GM12878 (cell line): ENCODE measurements around the gene PRR23A. TPM values are rescaled to one million over a fixed set of nuclear protein-coding genes. Genes with fewer than 3 reads are reported as not detected.

Experiments
- ATAC-seq: fragments of 200-7000 bp; cut with Tn5 transposase; 3 replicates; pipeline ENCODE4 v1.9.1; 2020; ENCODE audit warnings: mild to moderate bottlenecking, moderate library complexity
- BruUV-seq: library from RNA; stranded (reverse); fragments of 400-500 nt; replicated peaks from 2 replicates; lab custom pipeline; 2021; lab: Mats Ljungman, UMichigan
- CTCF ChIA-PET: fragments of 300-600 bp; sonication (Branson Sonifier 250); formaldehyde crosslinking; extraction: SDS; loops from one replicate; lab custom pipeline; 2021; ENCODE audit warnings: inconsistent platforms; lab: Yijun Ruan, JAX
- POLR2A ChIA-PET: fragments of 350-600 bp; formaldehyde crosslinking; extraction: SDS; loops from one replicate; lab custom pipeline; 2021; ENCODE audit warnings: inconsistent platforms; lab: Charles Lee
- RAD21 ChIA-PET: fragments of 300-600 bp; sonication (Branson Sonifier 250); formaldehyde crosslinking; loops from one replicate; lab custom pipeline; 2023; ENCODE audit warnings: antibody characterized with exemption; ENCODE audit not compliant: unreplicated experiment; lab: Charles Lee
- SMC1A ChIA-PET: fragments of 300-600 bp; sonication (Branson Sonifier 250); formaldehyde crosslinking; loops from one replicate; lab custom pipeline; 2023; ENCODE audit not compliant: unreplicated experiment, uncharacterized antibody; lab: Charles Lee
- DNase-seq: peaks from one replicate; pipeline ENCODE4 v3.0.0-alpha.2; 2011; ENCODE audit warnings: low read depth, low spot score
- FAIRE-seq: peaks from 3 replicates; lab custom pipeline; 2011; peaks lifted over from hg19 to GRCh38; lab: Jason Lieb, UNC
- H2AFZ ChIP-seq: 2 replicates; pipeline ENCODE4 v1.6.0; 2011; ENCODE audit warnings: low read depth, low read length, control low read depth; ENCODE audit not compliant: control insufficient read depth
- H3K27ac ChIP-seq: 2 replicates; pipeline ENCODE4 v1.5.1; 2011; ENCODE audit warnings: control low read depth; ENCODE audit not compliant: control insufficient read depth, insufficient read depth
- H3K27me3 ChIP-seq, 2 experiments: replicated peaks in 1 of 2; 2 replicates each; pipeline versions ENCODE4 v1.6.0 to v1.6.1; 2011; ENCODE audit warnings: low read length in 1 of 2; ENCODE audit not compliant: control insufficient read depth in 2 of 2, insufficient read depth in 2 of 2
- H3K36me3 ChIP-seq, 2 experiments: 2 replicates each; pipeline ENCODE4 v1.5.1; 2011; ENCODE audit warnings: low read length in 1 of 2; ENCODE audit not compliant: control insufficient read depth in 2 of 2, insufficient read depth in 2 of 2
- H3K4me1 ChIP-seq: 2 replicates; pipeline ENCODE4 v1.6.1; 2011; ENCODE audit warnings: mild to moderate bottlenecking, low read length, moderate library complexity, mixed read lengths; ENCODE audit not compliant: control insufficient read depth, insufficient read depth
- H3K4me2 ChIP-seq: 2 replicates; pipeline ENCODE4 v1.6.0; 2011; ENCODE audit warnings: control low read depth; ENCODE audit not compliant: control insufficient read depth, insufficient read depth
- H3K4me3 ChIP-seq: fragments of 200-600 bp; sonication (generic); 2 replicates; pipeline ENCODE4 v1.5.1; 2016
- H3K79me2 ChIP-seq: 2 replicates; pipeline ENCODE4 v1.6.0; 2011; ENCODE audit warnings: low read length; ENCODE audit not compliant: control insufficient read depth, insufficient read depth
- H3K9ac ChIP-seq: 2 replicates; pipeline ENCODE4 v1.8.0; 2011; ENCODE audit warnings: low read length, control low read depth, mixed read lengths; ENCODE audit not compliant: control insufficient read depth, insufficient read depth
- H3K9me3 ChIP-seq: replicated peaks from 3 replicates; pipeline ENCODE4 v1.5.1; 2011; ENCODE audit warnings: mild to moderate bottlenecking, low read length; ENCODE audit not compliant: control insufficient read depth, insufficient read depth
- H4K20me1 ChIP-seq: 2 replicates; pipeline ENCODE4 v1.6.0; 2011; ENCODE audit not compliant: control insufficient read depth, insufficient read depth
- CBX5 ChIP-seq: sonication (generic); IDR thresholded peaks from 2 replicates; pipeline ENCODE4 v1.6.1; 2016; ENCODE audit warnings: low read depth, moderate library complexity, mild to moderate bottlenecking, inconsistent platforms
- CUX1 ChIP-seq: IDR thresholded peaks from 2 replicates; pipeline ENCODE4 v1.6.1; 2012; ENCODE audit warnings: improper control_type of control experiment, low read depth, low read length; ENCODE audit not compliant: insufficient replicate concordance
- EZH2 ChIP-seq: IDR thresholded peaks from 2 replicates; pipeline ENCODE4 v1.6.1; 2012; ENCODE audit warnings: low read depth, mild to moderate bottlenecking, control low read depth, inconsistent platforms, low read length, borderline replicate concordance; ENCODE audit not compliant: control insufficient read depth
- IRF4 ChIP-seq: IDR thresholded peaks from 2 replicates; pipeline ENCODE4 v1.6.1; 2011; ENCODE audit warnings: low read depth, low read length
- NKRF ChIP-seq: fragments of 450-650 bp; conservative IDR thresholded peaks from 2 replicates; pipeline ENCODE4 v1.6.1; 2017; ENCODE audit warnings: mild to moderate bottlenecking, moderate library complexity
- PAX5 ChIP-seq: IDR thresholded peaks from 2 replicates; pipeline ENCODE4 v1.6.1; 2011; ENCODE audit warnings: low read depth, low read length, borderline replicate concordance
- ZNF592 ChIP-seq: fragments of 450-650 bp; IDR thresholded peaks from 2 replicates; pipeline ENCODE4 v1.6.1; 2017; ENCODE audit warnings: mild to moderate bottlenecking, moderate library complexity
- WGBS: methylation state at CpG from one replicate; pipeline ENCODE4 v1.1.6; 2016; ENCODE audit warnings: low lambda C conversion rate; ENCODE audit not compliant: insufficient replicate concordance, insufficient coverage; ENCODE audit errors: missing lambda C conversion rate; 5-methylcytosine and 5-hydroxymethylcytosine counted together
- in situ Hi-C: fragments of 300-500 bp; cut with MboI; formaldehyde crosslinking; loops from 9 replicates; pipeline ENCODE4 v1.14.3; 2018; ENCODE audit warnings: mixed read lengths
- intact Hi-C: fragments of 100-400 bp; cut with micrococcal nuclease; formaldehyde crosslinking; loops from one replicate; pipeline ENCODE4 v1.14.2; 2022; ENCODE audit not compliant: unreplicated experiment
- polyA plus RNA-seq, 11 experiments: library from polyadenylated mRNA; depleted of rRNA in 4 of 11; unstranded in 6 of 11; stranded (reverse) in 5 of 11; fragments of >200 nt; fragmentation: Nextera tagmentation in 4 of 11; fragmentation: Illumina TruSeq in 1 of 11; extraction: Ambion mirVana in 4 of 11; extraction: Trizol in 1 of 11; gene quantifications; 1 replicate in 1 of 11; 2 replicates in 10 of 11; pipeline versions ENCODE4 v1.2.1 to v1.2.3, GENCODE V29; 2011 to 2016; ENCODE audit warnings: inconsistent platforms in 2 of 11, missing spikeins in 2 of 11, low read depth in 1 of 11
- total RNA-seq, 4 experiments: library from RNA; depleted of rRNA in 3 of 4; stranded (reverse); fragments of >200 nt in 3 of 4; fragmentation: Illumina TruSeq in 1 of 4; extraction: Trizol in 1 of 4; gene quantifications; 2 replicates each; pipeline versions ENCODE4 v1.2.1 to v1.2.3, GENCODE V29; 2013 to 2021

Gene PRR23A
- total and polyA plus RNA-seq, 10 of the 15 experiments (the other 5 are each of a cell fraction or from before 2014, with no cell fraction given): not detected

- no peak for TF ChIP-seq ZNF592
- TF ChIP-seq EZH2: no peak
Observed at GRCh38 chr3:139037478-139037877, 31.4 kb upstream of the PRR23A start (continued).

- Histone ChIP-seq H4K20me1 (no peaks in the 10 kb centered on the region), H3K9me3 (no peaks in the 10 kb centered on the region), H3K27ac (no peak overlapping the region), H3K79me2 (no peaks in the 10 kb centered on the region), H3K4me2 (no peak overlapping the region), H3K4me3 (no peak overlapping the region), H3K36me3 (no peaks in the 10 kb centered on the region), H3K27me3 (no peaks in the 10 kb centered on the region), H3K9ac (no peak overlapping the region), H3K4me1 (no peaks in the 10 kb centered on the region), H2AFZ (no peak overlapping the region)
- RAD21 ChIA-PET: no interaction called here
- POLR2A ChIA-PET: interaction anchor here (0.6 kb wide), 1 partner anchor 666 kb away, joined by 3 read pairs; no protein-coding TSS in a partner anchor
- no TSS peak for BruUV-seq
- ATAC-seq: no peak
- intact Hi-C loops (no loop called here), in situ Hi-C loops (no loop called here)
- no peak for FAIRE-seq
- CTCF ChIA-PET: interaction anchor here (0.7 to 1.2 kb wide), 3 partner anchors 14 to 117 kb away, joined by 3 read pairs; no protein-coding TSS in a partner anchor
- DNase-seq: no peak
- WGBS: 0% methylated on average over 2 of the region's 2 CpGs
- SMC1A ChIA-PET: interaction anchor here (0.8 to 1.0 kb wide), 2 partner anchors 14 to 30 kb away, joined by 3 read pairs; no protein-coding TSS in a partner anchor
- TF ChIP-seq NKRF (no peak), CBX5 (no peak), CUX1 (no peak), IRF4 (no peak), PAX5 (no peak)
Observed at GRCh38 chr3:139032326-139033002, 26.4 kb upstream of the PRR23A start.
